ENCODE measurements around the gene AMELY.
"Not testable (repeated sequence)": the region's sequence is repeated elsewhere in the genome, so short reads cannot be mapped to it uniquely, and the experiment has no call there.

AMELY gene

GRCh38 chrY:6911253-6911881 lies at the start of gene AMELY:
TSS of gene AMELY (minus strand) at chrY:6911752. CDS start at chrY:6872608, 39,144 bp downstream.
- DNase-seq, result no peak

- DNase-seq, result no peak
These were observed 38.4 kb upstream of the AMELY start for GRCh38 chrY:6949947-6950346.

GRCh38 chrY:6948378-6948777 lies 36.8 kb upstream of the AMELY start:
- no peak for DNase-seq

GRCh38 chrY:6947695-6948094 lies 36.1 kb upstream of the AMELY start:
- DNase-seq, result no peak

GRCh38 chrY:6935497-6935896 lies 23.9 kb upstream of the AMELY start:
- DNase-seq, result no peak

- DNase-seq, result no peak
These were observed 20.3 kb upstream of the AMELY start for GRCh38 chrY:6931779-6932396.

- peak in 1 of 56 donors; percentile 0 for DNase-seq
These were observed 17.7 kb upstream of the AMELY start for GRCh38 chrY:6929237-6929636.

GRCh38 chrY:6928265-6928664 lies 16.7 kb upstream of the AMELY start:
- no peak for DNase-seq

GRCh38 chrY:6921061-6921460 lies 9.5 kb upstream of the AMELY start:
- DNase-seq, result no peak

GRCh38 chrY:6913362-6913761 lies 1.8 kb upstream of the AMELY start:
- DNase-seq, result no peak

- peak in 7 of 56 donors; percentile 0 to 9 (median 0) for DNase-seq
These were observed 940 bp downstream of the AMELY start, which contains the start of gene TBL1Y for GRCh38 chrY:6910372-6911252. TSS of gene TBL1Y (plus strand) at chrY:6910697. CDS start at chrY:7025085, 114,388 bp downstream.

GRCh38 chrY:6909856-6910255 lies 1.7 kb downstream of the AMELY start:
- peak in 1 of 56 donors; percentile 0 for DNase-seq

GRCh38 chrY:6909118-6909521 lies 2.4 kb downstream of the AMELY start:
- DNase-seq, result peak in 7 of 56 donors; percentile 0 to 2 (median 0)

- not testable (repeated sequence) for DNase-seq
These were observed 3.5 kb downstream of the AMELY start for GRCh38 chrY:6908021-6908420.

- DNase-seq, result no peak
These were observed 4.0 kb downstream of the AMELY start for GRCh38 chrY:6907591-6907990.

- DNase-seq, result not testable (repeated sequence)
These were observed 9.4 kb downstream of the AMELY start for GRCh38 chrY:6902116-6902515.

- DNase-seq, result no peak
These were observed 16.3 kb downstream of the AMELY start for GRCh38 chrY:6895236-6895635.

- DNase-seq, result no peak
These were observed 17.1 kb downstream of the AMELY start for GRCh38 chrY:6894496-6894895.

- no peak for DNase-seq
These were observed 62.2 kb downstream of the AMELY start for GRCh38 chrY:6849384-6849783.

GRCh38 chrY:6842650-6843049 lies 68.9 kb downstream of the AMELY start:
- DNase-seq, result not testable (repeated sequence)

Measured in nucleus accumbens (tissue), 56 donors.